ENCODE results near the gene NFE2L2. TPM values are rescaled to one million over a fixed set of nuclear protein-coding genes. Genes with fewer than 3 reads are reported as not detected.

Gene NFE2L2
- total RNA-seq, 4 donors from 2014 or later, result 33.0 to 93.3 (median 59.1) TPM

GRCh38 chr2:177257471-177257870 is 7.1 kb downstream of the NFE2L2 start:
- peak overlapping the region; percentile 27 to 52 (median 43) for H3K27ac ChIP-seq
- in situ Hi-C loops (cut with MboI; ENCODE audit: low sequenced_read_pairs in 4 of 4), result no loop called here
- no peaks in the 10 kb centered on the region for H3K36me3 ChIP-seq
- peaks cover 96 to 99% of the 10 kb centered on the region in 2 donors for H3K4me1 ChIP-seq
- DNase-seq, result no peak
- peak overlapping the region in 1 of 4 donors; percentile 3 for H3K4me3 ChIP-seq
- no peaks in the 10 kb centered on the region for H3K27me3 ChIP-seq
- no peaks in the 10 kb centered on the region for H3K9me3 ChIP-seq
- no peak for ATAC-seq
- intact Hi-C loops (cut with DNase I; ENCODE audit: low total_unique reads), result no loop called here
- no peak for TF ChIP-seq CTCF (IDR thresholded peaks at IDR 0.05 in 4 of 5, conservative IDR thresholded peaks at IDR 0.05 in 1 of 5)
- TF ChIP-seq POLR2A (IDR thresholded peaks at IDR 0.05), result no peak

GRCh38 chr2:177256695-177257094 is 7.8 kb downstream of the NFE2L2 start:
- no peaks in the 10 kb centered on the region for H3K27me3 ChIP-seq
- peaks cover 96 to 99% of the 10 kb centered on the region in 2 donors for H3K4me1 ChIP-seq
- intact Hi-C loops (cut with DNase I; ENCODE audit: low total_unique reads) (no loop called here), in situ Hi-C loops (cut with MboI; ENCODE audit: low sequenced_read_pairs in 4 of 4) (no loop called here)
- no peak for ATAC-seq
- H3K27ac ChIP-seq, result peak overlapping the region; percentile 27 to 52 (median 39)
- H3K9me3 ChIP-seq, result no peaks in the 10 kb centered on the region
- no peak overlapping the region for H3K4me3 ChIP-seq
- no peak for TF ChIP-seq POLR2A (IDR thresholded peaks at IDR 0.05)
- no peak for TF ChIP-seq CTCF (IDR thresholded peaks at IDR 0.05 in 4 of 5, conservative IDR thresholded peaks at IDR 0.05 in 1 of 5)
- no peaks in the 10 kb centered on the region for H3K36me3 ChIP-seq
- no peak for DNase-seq

- intact Hi-C loops (cut with DNase I; ENCODE audit: low total_unique reads) (no loop called here), in situ Hi-C loops (cut with MboI; ENCODE audit: low sequenced_read_pairs in 4 of 4) (no loop called here)
- H3K9me3 ChIP-seq, result no peaks in the 10 kb centered on the region
- no peak for ATAC-seq
- H3K27ac ChIP-seq, result peak overlapping the region in 3 of 4 donors; percentile 25 to 87 (median 49)
- H3K27me3 ChIP-seq, result no peaks in the 10 kb centered on the region
- H3K36me3 ChIP-seq, result no peaks in the 10 kb centered on the region
- DNase-seq, result no peak
- H3K4me3 ChIP-seq, result peak overlapping the region in 1 of 4 donors; percentile 12
- H3K4me1 ChIP-seq, result peaks cover 96 to 99% of the 10 kb centered on the region in 2 donors
- TF ChIP-seq CTCF (IDR thresholded peaks at IDR 0.05 in 4 of 5, conservative IDR thresholded peaks at IDR 0.05 in 1 of 5), result no peak
- TF ChIP-seq POLR2A (IDR thresholded peaks at IDR 0.05), result no peak
These were observed 8.5 kb downstream of the NFE2L2 start for GRCh38 chr2:177256026-177256425.

GRCh38 chr2:177255227-177255601 is 9.3 kb downstream of the NFE2L2 start:
- DNase-seq (no peak), ATAC-seq (no peak)
- in situ Hi-C loops (cut with MboI; ENCODE audit: low sequenced_read_pairs in 4 of 4) (no loop called here), intact Hi-C loops (cut with DNase I; ENCODE audit: low total_unique reads) (no loop called here)
- Histone ChIP-seq H3K9me3 (no peaks in the 10 kb centered on the region), H3K27ac (peak overlapping the region; percentile 82 to 87 (median 82)), H3K27me3 (no peaks in the 10 kb centered on the region), H3K36me3 (no peaks in the 10 kb centered on the region), H3K4me3 (no peak overlapping the region), H3K4me1 (peaks cover 96 to 99% of the 10 kb centered on the region in 2 donors)
- TF ChIP-seq POLR2A (IDR thresholded peaks at IDR 0.05) (no peak), CTCF (IDR thresholded peaks at IDR 0.05 in 4 of 5, conservative IDR thresholded peaks at IDR 0.05 in 1 of 5) (no peak)

Measured in gastrocnemius medialis (tissue), 4 donors.